Measurements from ENCODE around the gene BHLHE41. TPM values are rescaled to one million over a fixed set of nuclear protein-coding genes. Genes with fewer than 3 reads are reported as not detected.

BHLHE41 gene
- total and polyA plus RNA-seq, 9 of the 15 experiments (the other 6 are each of a cell fraction or from before 2014, with no cell fraction given), result not detected

- TF ChIP-seq ZNF121 (CRISPR knock-in tag; conservative IDR thresholded peaks at IDR 0.05), result 0 out of 2 replicates have a peak, but pooled peaks have one; percentile 8
- no peak for TF ChIP-seq POLR2A (conservative IDR thresholded peaks at IDR 0.05)
- no peak for TF ChIP-seq MLX (CRISPR knock-in tag; conservative IDR thresholded peaks at IDR 0.05)
- TF ChIP-seq RAD21 (CRISPR knock-in tag; conservative IDR thresholded peaks at IDR 0.05 in 1 of 2, IDR thresholded peaks at IDR 0.05 in 1 of 2), result no peak
- peak in 1 of 3 experiments; percentile 23 for TF ChIP-seq YY1 (IDR thresholded peaks at IDR 0.05; ENCODE audit: borderline replicate concordance in 1 of 3, control insufficient read depth in 1 of 3, extremely low read depth in 1 of 3, insufficient read depth in 3 of 3, insufficient read length in 1 of 3, insufficient replicate concordance in 2 of 3, low read depth in 1 of 3, low read length in 2 of 3)
- no peak for TF ChIP-seq DACH1 (IDR thresholded peaks at IDR 0.05; ENCODE audit: partially characterized antibody)
- no peak for TF ChIP-seq HDAC6 (IDR thresholded peaks at IDR 0.05; ENCODE audit: low read depth, low read length)
- no peak for TF ChIP-seq SAFB (IDR thresholded peaks at IDR 0.05; ENCODE audit: borderline replicate concordance, low read depth, low read length)
- no peak for TF ChIP-seq ZNF584 (CRISPR knock-in tag; IDR thresholded peaks at IDR 0.05; ENCODE audit: low read depth)
- TF ChIP-seq ZNF449 (CRISPR knock-in tag; IDR thresholded peaks at IDR 0.05), result no peak
- peak; percentile 57; the same call in 1 of the 2 replicates for TF ChIP-seq ZNF431 (CRISPR knock-in tag; IDR thresholded peaks at IDR 0.05)
- TF ChIP-seq RUNX1 (IDR thresholded peaks at IDR 0.05; ENCODE audit: low read depth), result no peak
- no peak for TF ChIP-seq ZNF592 (IDR thresholded peaks at IDR 0.05)
- no peak for TF ChIP-seq ZNF57 (CRISPR knock-in tag; IDR thresholded peaks at IDR 0.05)
- TF ChIP-seq MYBL2 (IDR thresholded peaks at IDR 0.05; ENCODE audit: low read depth), result no peak
- no peak for TF ChIP-seq MYBL2 (CRISPR knock-in tag; IDR thresholded peaks at IDR 0.05; ENCODE audit: borderline replicate concordance)
- no peak for TF ChIP-seq BCL6 (CRISPR knock-in tag; IDR thresholded peaks at IDR 0.05)
- no peak; the same call in 1 of the 2 replicates for TF ChIP-seq NKRF (IDR thresholded peaks at IDR 0.05; ENCODE audit: borderline replicate concordance)
Observed at GRCh38 chr12:26113853-26114719, 10.8 kb downstream of the BHLHE41 start (continued).

Data from K562 (cell line).